ENCODE measurements around the gene NR4A2. TPM values are rescaled to one million over a fixed set of nuclear protein-coding genes. Genes with fewer than 3 reads are reported as not detected.

The NR4A2 gene
- total RNA-seq = 1 to 10 TPM in 3 of 4 donors, under 1 TPM in 1; 0.95 to 1.6 (median 1.2) TPM

DNA sequence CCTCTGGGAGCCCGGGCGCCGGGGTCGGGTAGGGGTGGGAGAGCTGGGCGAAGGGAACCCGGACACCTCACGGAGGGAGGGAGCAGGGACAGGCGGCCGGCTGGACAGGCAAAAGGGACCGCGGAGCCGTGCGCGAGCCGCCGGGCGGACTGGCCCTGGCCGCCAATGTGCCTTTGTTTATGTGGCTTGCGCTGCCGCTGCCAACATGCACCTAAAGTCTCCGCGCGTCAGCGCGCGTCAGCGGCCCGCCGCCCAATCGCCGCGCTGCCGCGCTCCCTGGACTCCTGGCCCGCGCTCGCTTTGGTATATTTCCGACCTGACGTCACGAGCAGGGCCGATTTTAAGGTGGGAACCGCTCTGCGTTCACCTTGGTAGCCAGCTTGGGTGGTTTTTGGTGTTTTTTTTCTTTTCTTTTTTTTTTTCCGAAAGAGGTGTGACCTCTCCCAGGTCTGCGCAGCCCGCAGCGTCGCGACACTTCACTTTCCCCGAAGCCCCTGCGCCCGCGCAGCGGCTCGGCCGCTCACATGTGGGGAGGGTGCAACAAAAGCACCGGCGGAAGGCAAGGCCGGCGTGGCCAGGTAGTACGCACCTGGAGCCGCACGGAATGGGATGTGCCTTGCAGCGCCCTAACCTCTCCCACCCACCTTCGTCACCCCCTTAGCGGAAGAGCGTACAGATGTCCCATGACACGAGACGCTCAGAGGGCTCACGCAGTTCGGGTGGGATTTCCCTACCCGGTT lies at the start of gene NR4A2:
NR4A2 (minus strand) TSS at position 188 of the 740 bp plus-strand sequence. CDS start 2,535 bp downstream, outside the sequence.
- H3K36me3 ChIP-seq = peaks cover 0 to 24% (median 0%) of the 10 kb centered on the region in 3 donors
- H3K4me1 ChIP-seq = peaks cover 0 to 28% (median 3%) of the 10 kb centered on the region in 3 donors
- TF ChIP-seq, protein P1, sequence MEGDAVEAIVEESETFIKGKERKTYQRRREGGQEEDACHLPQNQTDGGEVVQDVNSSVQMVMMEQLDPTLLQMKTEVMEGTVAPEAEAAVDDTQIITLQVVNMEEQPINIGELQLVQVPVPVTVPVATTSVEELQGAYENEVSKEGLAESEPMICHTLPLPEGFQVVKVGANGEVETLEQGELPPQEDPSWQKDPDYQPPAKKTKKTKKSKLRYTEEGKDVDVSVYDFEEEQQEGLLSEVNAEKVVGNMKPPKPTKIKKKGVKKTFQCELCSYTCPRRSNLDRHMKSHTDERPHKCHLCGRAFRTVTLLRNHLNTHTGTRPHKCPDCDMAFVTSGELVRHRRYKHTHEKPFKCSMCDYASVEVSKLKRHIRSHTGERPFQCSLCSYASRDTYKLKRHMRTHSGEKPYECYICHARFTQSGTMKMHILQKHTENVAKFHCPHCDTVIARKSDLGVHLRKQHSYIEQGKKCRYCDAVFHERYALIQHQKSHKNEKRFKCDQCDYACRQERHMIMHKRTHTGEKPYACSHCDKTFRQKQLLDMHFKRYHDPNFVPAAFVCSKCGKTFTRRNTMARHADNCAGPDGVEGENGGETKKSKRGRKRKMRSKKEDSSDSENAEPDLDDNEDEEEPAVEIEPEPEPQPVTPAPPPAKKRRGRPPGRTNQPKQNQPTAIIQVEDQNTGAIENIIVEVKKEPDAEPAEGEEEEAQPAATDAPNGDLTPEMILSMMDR (IDR thresholded peaks at IDR 0.05) = peak in 1 of 6 experiments; percentile 5
- TF ChIP-seq POLR2A (IDR thresholded peaks at IDR 0.05) = peak in 3 of 4 donors; percentile 64 to 94 (median 91)
- 0 to 2% methylated on average over 33 to 55 of the region's 72 CpGs for WGBS, 2 donors
- peak within 1 kb of the TSS; percentile 63 to 82 (median 80) for H3K4me3 ChIP-seq
- peaks cover 0 to 9% (median 0%) of the 10 kb centered on the region in 4 donors for H3K27me3 ChIP-seq
- no peaks in the 10 kb centered on the region for H3K9me3 ChIP-seq
- DNase-seq = peak; percentile 52
- peak within 1 kb of the TSS; percentile 94 to 99 (median 96) for H3K27ac ChIP-seq
- intact Hi-C loops (cut with DNase I) = loop anchor here (5.0 kb wide), 1 partner anchor 255 kb away; no protein-coding TSS in a partner anchor

DNA sequence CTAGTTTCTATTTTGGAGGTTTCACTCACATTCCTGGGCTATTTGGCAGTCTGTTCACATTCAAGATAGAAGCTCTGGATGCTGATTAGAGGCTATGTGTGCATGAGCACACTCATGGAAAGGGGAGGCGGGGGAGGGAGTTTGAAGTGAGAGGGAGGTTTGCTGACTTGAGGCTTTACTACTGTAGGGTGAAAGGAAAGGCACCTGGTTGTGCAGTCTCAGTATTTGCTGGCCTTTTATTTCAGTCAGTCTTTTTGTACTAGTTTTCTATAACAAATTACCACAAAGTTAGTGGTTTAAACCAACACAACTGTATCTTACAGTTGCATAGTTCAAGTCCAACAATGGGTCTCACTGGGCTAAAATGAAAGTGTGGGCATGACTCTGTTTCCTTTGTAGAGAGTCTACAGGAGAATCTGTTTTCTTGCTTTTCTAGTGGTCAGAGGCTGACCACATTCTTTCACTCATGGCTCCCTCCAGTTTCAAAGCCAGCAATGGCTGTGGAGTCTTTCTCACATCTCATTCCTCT lies 47.7 kb upstream of the NR4A2 start:
- no peak for DNase-seq
- Histone ChIP-seq H3K4me3 (no peak overlapping the region), H3K4me1 (no peaks in the 10 kb centered on the region), H3K9me3 (no peaks in the 10 kb centered on the region), H3K27me3 (no peaks in the 10 kb centered on the region), H3K27ac (no peak overlapping the region), H3K36me3 (no peaks in the 10 kb centered on the region)
- intact Hi-C loops (cut with DNase I) = no loop called here
- WGBS, 2 donors = 57 to 88% methylated on average over 1 of the region's 1 CpG
- TF ChIP-seq POLR2A (IDR thresholded peaks at IDR 0.05) = no peak
- TF ChIP-seq, protein P1 (IDR thresholded peaks at IDR 0.05) = no peak

DNA sequence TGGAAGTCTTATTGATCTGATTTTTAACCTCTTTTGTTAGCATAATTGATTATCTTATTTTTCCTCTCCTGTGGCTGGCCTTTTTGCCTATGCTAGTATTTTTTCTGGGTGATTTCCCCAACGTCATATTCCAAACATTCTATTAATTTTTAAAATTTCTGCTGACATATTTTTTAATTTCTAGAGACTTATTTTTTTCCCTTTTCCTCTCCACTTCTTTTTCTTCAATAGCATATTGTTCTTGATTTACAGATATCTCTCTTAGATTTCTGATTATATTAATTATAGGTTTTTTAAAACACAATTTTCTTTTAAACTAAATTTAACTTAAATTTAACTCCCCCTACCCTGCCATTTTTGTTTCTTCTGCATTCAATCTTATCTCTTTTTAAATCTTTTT lies 47.2 kb upstream of the NR4A2 start:
- DNase-seq = no peak
- H3K4me1 ChIP-seq = no peaks in the 10 kb centered on the region
- 64 to 83% methylated on average over 1 of the region's 1 CpG for WGBS, 2 donors
- no peaks in the 10 kb centered on the region for H3K9me3 ChIP-seq
- no peak for TF ChIP-seq POLR2A (IDR thresholded peaks at IDR 0.05)
- TF ChIP-seq, protein P1 (IDR thresholded peaks at IDR 0.05) = no peak
- intact Hi-C loops (cut with DNase I) = no loop called here
- no peaks in the 10 kb centered on the region for H3K36me3 ChIP-seq
- no peak overlapping the region for H3K27ac ChIP-seq
- no peaks in the 10 kb centered on the region for H3K27me3 ChIP-seq
- no peak overlapping the region for H3K4me3 ChIP-seq

DNA sequence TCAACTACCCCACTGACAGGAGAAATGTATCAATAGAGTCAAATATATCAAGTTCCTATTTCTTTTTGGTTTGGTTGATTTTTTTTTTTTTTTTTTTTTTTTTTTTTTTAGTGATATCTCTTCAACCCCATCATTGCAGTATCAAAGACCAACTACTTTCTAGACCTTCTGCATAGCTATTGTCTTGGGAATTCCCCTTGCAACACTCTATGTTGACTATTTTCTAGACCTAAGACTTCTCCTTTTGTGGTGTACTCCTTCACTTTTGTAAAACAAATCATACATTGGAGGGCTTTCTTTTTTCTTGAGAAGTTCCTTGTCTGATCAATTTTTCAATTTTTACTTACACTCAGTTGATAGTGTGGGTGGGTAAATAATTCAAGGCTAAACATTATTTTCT lies 46.5 kb upstream of the NR4A2 start:
- no peaks in the 10 kb centered on the region for H3K9me3 ChIP-seq
- TF ChIP-seq, protein P1 (IDR thresholded peaks at IDR 0.05) = no peak
- no peaks in the 10 kb centered on the region for H3K36me3 ChIP-seq
- no peak overlapping the region for H3K27ac ChIP-seq
- intact Hi-C loops (cut with DNase I) = no loop called here
- H3K4me1 ChIP-seq = no peaks in the 10 kb centered on the region
- no peak overlapping the region for H3K4me3 ChIP-seq
- no peak for DNase-seq
- H3K27me3 ChIP-seq = no peaks in the 10 kb centered on the region

DNA sequence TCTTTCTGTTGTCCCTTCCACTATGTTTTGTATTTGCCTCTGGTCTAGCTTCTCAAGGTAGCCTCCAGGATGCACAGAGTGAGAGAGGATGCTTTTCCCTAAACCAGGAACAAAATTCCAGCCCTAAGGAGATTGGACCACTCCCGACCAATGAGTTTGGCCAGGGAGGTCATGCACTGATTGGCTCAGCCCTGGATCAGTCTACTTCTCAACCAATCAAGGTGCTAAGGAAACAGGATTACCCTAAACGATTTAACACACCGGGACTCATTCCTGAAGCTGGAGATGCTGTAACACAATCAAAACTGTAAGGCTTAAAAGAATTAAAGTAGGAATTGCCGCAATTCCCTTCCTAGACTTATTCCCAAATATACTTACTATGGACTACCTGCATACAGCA lies 34.2 kb upstream of the NR4A2 start:
- Histone ChIP-seq H3K9me3 (no peaks in the 10 kb centered on the region), H3K27ac (no peak overlapping the region), H3K27me3 (no peaks in the 10 kb centered on the region), H3K36me3 (no peaks in the 10 kb centered on the region), H3K4me3 (no peak overlapping the region), H3K4me1 (no peaks in the 10 kb centered on the region)
- intact Hi-C loops (cut with DNase I) = no loop called here
- no peak for TF ChIP-seq POLR2A (IDR thresholded peaks at IDR 0.05)
- TF ChIP-seq, protein P1 (IDR thresholded peaks at IDR 0.05) = no peak
- WGBS, 2 donors = 83 to 97% methylated on average over 4 of the region's 4 CpGs
- no peak for DNase-seq

Data from esophagus squamous epithelium (tissue), 5 donors.